GM12875 (cell line): ENCODE results near the gene OR14I1.
"Not testable (repeated sequence)": the region's sequence is repeated elsewhere in the genome, so short reads cannot be mapped to it uniquely, and the experiment has no call there.

Experiments
- H3K4me3 ChIP-seq: one replicate; pipeline ENCODE4 v1.5.1; 2011; ENCODE audit warnings: low read depth, low read length, control low read depth
- CTCF ChIP-seq: IDR thresholded peaks from 2 replicates; pipeline ENCODE4 v1.5.1; 2011; ENCODE audit warnings: low read depth, mild to moderate bottlenecking, control low read depth, inconsistent platforms, low read length, moderate library complexity, borderline replicate concordance; ENCODE audit not compliant: insufficient read depth

The OR14I1 gene

GRCh38 chr1:248688527-248689298, 13.9 kb downstream of the OR14I1 start:
- H3K4me3 ChIP-seq = no peak overlapping the region
- no peak for TF ChIP-seq CTCF

- TF ChIP-seq CTCF = peak; percentile 59; the same call in 1 of the 2 replicates
- H3K4me3 ChIP-seq = no peak overlapping the region
Measured at GRCh38 chr1:248686815-248687214, 15.8 kb downstream of the OR14I1 start.

GRCh38 chr1:248681651-248682050, 20.9 kb downstream of the OR14I1 start:
- H3K4me3 ChIP-seq = no peak overlapping the region
- TF ChIP-seq CTCF = no peak

GRCh38 chr1:248670003-248670402, 32.6 kb downstream of the OR14I1 start:
- TF ChIP-seq CTCF = no peak
- H3K4me3 ChIP-seq = no peak overlapping the region

GRCh38 chr1:248663453-248664328, 38.9 kb downstream of the OR14I1 start:
- not testable (repeated sequence) for H3K4me3 ChIP-seq

- not testable (repeated sequence) for H3K4me3 ChIP-seq
Measured at GRCh38 chr1:248656797-248657196, 45.8 kb downstream of the OR14I1 start.

GRCh38 chr1:248655354-248655753, 47.2 kb downstream of the OR14I1 start, which contains the start of gene OR2T27:
Gene OR2T27 (minus strand): TSS chr1:248655528. CDS start chr1:248650884, 4,644 bp downstream.
- not testable (repeated sequence) for H3K4me3 ChIP-seq
